GM23338 (cell line): Measurements from ENCODE around the gene KCTD1. TPM values are rescaled to one million over a fixed set of nuclear protein-coding genes. Genes with fewer than 3 reads are reported as not detected.

Source experiments
- ATAC-seq: fragments of 200-7000 bp; cut with Tn5 transposase; 3 replicates; pipeline ENCODE4 v1.9.1; 2020
- DNase-seq: peaks from one replicate; pipeline ENCODE4 v3.0.0-alpha.2; 2015; ENCODE audit warnings: low spot score
- H2AFZ ChIP-seq: fragments of 200-600 bp; sonication (generic); 2 replicates; pipeline ENCODE4 v1.8.0; 2016; ENCODE audit warnings: antibody characterized with exemption, mild to moderate bottlenecking, moderate library complexity
- H3F3A ChIP-seq: fragments of 200-600 bp; sonication (generic); replicated peaks from 2 replicates; pipeline ENCODE4 v1.8.0; 2017; ENCODE audit warnings: antibody characterized with exemption, mixed run types, low read depth
- H3K27ac ChIP-seq: fragments of 200-600 bp; sonication (generic); 2 replicates; pipeline ENCODE4 v1.6.1; 2016; ENCODE audit warnings: low read depth
- H3K27me3 ChIP-seq: fragments of 200-600 bp; sonication (generic); 2 replicates; pipeline ENCODE4 v1.8.0; 2016; ENCODE audit warnings: mild to moderate bottlenecking, mixed run types, moderate library complexity; ENCODE audit not compliant: insufficient read depth
- H3K36me3 ChIP-seq: fragments of 200-600 bp; sonication (generic); 2 replicates; pipeline ENCODE4 v1.8.0; 2016; ENCODE audit warnings: mild to moderate bottlenecking; ENCODE audit not compliant: insufficient read depth
- H3K4me1 ChIP-seq: fragments of 200-600 bp; sonication (generic); 2 replicates; pipeline ENCODE4 v1.8.0; 2016; ENCODE audit warnings: mild to moderate bottlenecking, moderate library complexity; ENCODE audit not compliant: insufficient read depth
- H3K4me2 ChIP-seq: fragments of 200-600 bp; sonication (generic); 2 replicates; pipeline ENCODE4 v1.7.1; 2017; ENCODE audit warnings: mixed run types
- H3K4me3 ChIP-seq: fragments of 200-600 bp; sonication (generic); 2 replicates; pipeline ENCODE4 v1.6.1; 2016; ENCODE audit warnings: mixed run types
- H3K79me2 ChIP-seq: fragments of 200-600 bp; sonication (generic); replicated peaks from 2 replicates; pipeline ENCODE4 v1.8.0; 2017; ENCODE audit warnings: mild to moderate bottlenecking; ENCODE audit not compliant: insufficient read depth
- H3K9me2 ChIP-seq: fragments of 200-600 bp; sonication (generic); 2 replicates; pipeline ENCODE4 v1.8.0; 2017; ENCODE audit not compliant: insufficient read depth
- H4K20me1 ChIP-seq: fragments of 200-600 bp; sonication (generic); replicated peaks from 2 replicates; pipeline ENCODE4 v1.8.0; 2017; ENCODE audit warnings: mild to moderate bottlenecking; ENCODE audit not compliant: insufficient read depth
- H3K27ac Mint-ChIP-seq: 2 replicates; pipeline ENCODE4 v1.8.0; 2020; ENCODE audit warnings: inconsistent platforms, mild to moderate bottlenecking, moderate library complexity, mixed read lengths
- H3K27me3 Mint-ChIP-seq: 3 replicates; pipeline ENCODE4 v1.8.0; 2022; ENCODE audit warnings: low read depth, mild to moderate bottlenecking, moderate library complexity, mixed read lengths, inconsistent platforms; ENCODE audit not compliant: insufficient read depth, poor library complexity
- H3K36me3 Mint-ChIP-seq: 3 replicates; pipeline ENCODE4 v1.8.0; 2021; ENCODE audit warnings: low read depth, mild to moderate bottlenecking, inconsistent platforms, moderate library complexity, mixed read lengths
- H3K4me1 Mint-ChIP-seq: 3 replicates; pipeline ENCODE4 v1.8.0; 2020; ENCODE audit warnings: mild to moderate bottlenecking, inconsistent platforms, mixed read lengths
- H3K4me3 Mint-ChIP-seq: 3 replicates; pipeline ENCODE4 v1.8.0; 2021; ENCODE audit warnings: moderate library complexity, mild to moderate bottlenecking, inconsistent platforms, mixed read lengths
- H3K9me3 Mint-ChIP-seq: 3 replicates; pipeline ENCODE4 v1.8.0; 2020; ENCODE audit warnings: moderate library complexity, mild to moderate bottlenecking, inconsistent platforms, mixed read lengths
- CREB1 ChIP-seq: fragments of 250-450 bp; sonication (Bioruptor Pico); IDR thresholded peaks from 2 replicates; pipeline ENCODE4 v1.5.0; 2020; ENCODE audit warnings: low read depth, mild to moderate bottlenecking, moderate library complexity
- EZH2 ChIP-seq: fragments of 200-600 bp; sonication (generic); IDR thresholded peaks from one replicate; pipeline ENCODE4 v1.8.0; 2017; ENCODE audit warnings: antibody characterized with exemption, mild to moderate bottlenecking, low read depth; ENCODE audit not compliant: unreplicated experiment
- EZH2phosphoT487 ChIP-seq: fragments of 200-600 bp; sonication (generic); IDR thresholded peaks from one replicate; pipeline ENCODE4 v1.8.1; 2018; ENCODE audit warnings: antibody characterized with exemption; ENCODE audit not compliant: unreplicated experiment
- JUNB ChIP-seq: IDR thresholded peaks from one replicate; pipeline ENCODE4 v1.6.1; 2016; ENCODE audit warnings: antibody characterized with exemption; ENCODE audit not compliant: unreplicated experiment
- NANOG ChIP-seq: IDR thresholded peaks from 2 replicates; pipeline ENCODE4 v1.6.1; 2016; ENCODE audit warnings: antibody characterized with exemption, borderline replicate concordance
- POLR2AphosphoS5 ChIP-seq: IDR thresholded peaks from 2 replicates; pipeline ENCODE4 v1.6.1; 2016; ENCODE audit warnings: antibody characterized with exemption, low read depth
- REST ChIP-seq: IDR thresholded peaks from one replicate; pipeline ENCODE4 v1.6.1; 2018; ENCODE audit warnings: antibody characterized with exemption; ENCODE audit not compliant: unreplicated experiment
- STAT1 ChIP-seq: IDR thresholded peaks from one replicate; pipeline ENCODE4 v1.6.1; 2016; ENCODE audit warnings: antibody characterized with exemption; ENCODE audit not compliant: unreplicated experiment
- ZNF114 ChIP-seq: fragments of 250-450 bp; sonication (Bioruptor Pico); IDR thresholded peaks from 2 replicates; pipeline ENCODE4 v1.5.0; 2020; ENCODE audit warnings: mild to moderate bottlenecking, moderate library complexity
- ZNF331 ChIP-seq: fragments of 250-450 bp; sonication (Bioruptor Pico); IDR thresholded peaks from 2 replicates; pipeline ENCODE4 v1.5.0; 2020; ENCODE audit warnings: low read depth, mild to moderate bottlenecking, moderate library complexity
- polyA plus RNA-seq: library from polyadenylated mRNA; unstranded; fragments of >200 nt; fragmentation: Nextera tagmentation; extraction: Ambion mirVana; gene quantifications from 2 replicates; pipeline ENCODE4 v1.2.1, GENCODE V29; 2016
- total RNA-seq: library from RNA; depleted of rRNA; stranded (reverse); fragments of >200 nt; shearing (Covaris generic); gene quantifications from 2 replicates; pipeline ENCODE4 v1.2.3, GENCODE V29; 2014
- TF ChIP-seq, protein P1 (sequence below): IDR thresholded peaks from 2 replicates; pipeline ENCODE4 v1.6.1; 2016; ENCODE audit warnings: antibody characterized with exemption
- TF ChIP-seq, protein P2 (sequence below), 2 experiments: fragments of 200-600 bp in 1 of 2; sonication (generic) in 1 of 2; conservative IDR thresholded peaks; 2 replicates each; pipeline versions ENCODE4 v1.5.1 to v1.6.1; 2016 to 2017; ENCODE audit warnings: antibody characterized with exemption in 2 of 2, low read depth in 2 of 2, mild to moderate bottlenecking in 2 of 2, moderate library complexity in 1 of 2
- TF ChIP-seq, protein P3 (sequence below): fragments of 250-450 bp; sonication (Bioruptor Pico); IDR thresholded peaks from 2 replicates; pipeline ENCODE4 v1.5.0; 2020; ENCODE audit warnings: mild to moderate bottlenecking, moderate library complexity

KCTD1 gene
- total and polyA plus RNA-seq, 2 experiments from 2014 or later = 7.1 to 20.5 TPM

DNA sequence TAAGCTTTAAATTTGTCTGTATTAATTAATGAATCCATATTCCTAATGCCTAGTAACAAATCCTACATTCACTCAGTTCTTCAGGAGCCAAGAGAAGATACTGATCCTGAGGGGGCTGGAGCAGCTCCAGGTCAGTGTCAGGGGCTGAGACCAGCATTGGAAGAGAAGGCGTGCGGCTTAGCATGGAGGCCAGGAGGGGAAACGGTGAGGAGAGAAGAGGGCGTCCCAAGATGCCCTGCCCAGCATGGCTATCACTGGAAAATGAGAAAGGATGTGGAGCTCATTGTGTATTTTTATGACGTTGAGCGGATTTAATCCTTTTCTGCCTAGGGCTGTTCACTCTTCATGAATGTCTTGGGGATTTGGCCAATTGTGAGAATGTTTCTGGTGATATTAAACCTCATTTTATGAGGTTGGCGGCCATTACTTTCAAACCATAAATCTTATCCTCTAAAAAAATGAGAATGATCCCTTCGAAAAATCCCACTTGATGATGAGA, 131.7 kb downstream of the KCTD1 start:
- Histone ChIP-seq H3K27me3 (no peaks in the 10 kb centered on the region), H3K79me2 (no peaks in the 10 kb centered on the region), H3K4me1 (peaks cover 33% of the 10 kb centered on the region), H3K4me3 (no peak overlapping the region), H2AFZ (peak overlapping the region; percentile 74), H3F3A (peaks cover 6% of the 10 kb centered on the region; the same call in 1 of the 2 replicates), H4K20me1 (no peaks in the 10 kb centered on the region), H3K27ac (no peak overlapping the region), H3K36me3 (peaks cover 2% of the 10 kb centered on the region), H3K4me2 (peak overlapping the region; percentile 67; the same call in 1 of the 2 replicates), H3K9me2 (peaks cover 13% of the 10 kb centered on the region)
- H3K4me1 Mint-ChIP-seq = peaks cover 2% of the 10 kb centered on the region
- peaks cover 9% of the 10 kb centered on the region for H3K27me3 Mint-ChIP-seq
- no peaks in the 10 kb centered on the region; the same call in 2 of the 3 replicates for H3K9me3 Mint-ChIP-seq
- no peak overlapping the region for H3K4me3 Mint-ChIP-seq
- no peaks in the 10 kb centered on the region for H3K36me3 Mint-ChIP-seq
- DNase-seq (no peak), ATAC-seq (no peak)
- TF ChIP-seq NANOG = no peak
- TF ChIP-seq ZNF114 = no peak
- no peak for TF ChIP-seq JUNB
- no peak for TF ChIP-seq STAT1
- no peak for TF ChIP-seq ZNF331
- TF ChIP-seq, protein P1, sequence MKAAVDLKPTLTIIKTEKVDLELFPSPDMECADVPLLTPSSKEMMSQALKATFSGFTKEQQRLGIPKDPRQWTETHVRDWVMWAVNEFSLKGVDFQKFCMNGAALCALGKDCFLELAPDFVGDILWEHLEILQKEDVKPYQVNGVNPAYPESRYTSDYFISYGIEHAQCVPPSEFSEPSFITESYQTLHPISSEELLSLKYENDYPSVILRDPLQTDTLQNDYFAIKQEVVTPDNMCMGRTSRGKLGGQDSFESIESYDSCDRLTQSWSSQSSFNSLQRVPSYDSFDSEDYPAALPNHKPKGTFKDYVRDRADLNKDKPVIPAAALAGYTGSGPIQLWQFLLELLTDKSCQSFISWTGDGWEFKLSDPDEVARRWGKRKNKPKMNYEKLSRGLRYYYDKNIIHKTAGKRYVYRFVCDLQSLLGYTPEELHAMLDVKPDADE = no peak
- TF ChIP-seq REST = no peak
- TF ChIP-seq, protein P2, sequence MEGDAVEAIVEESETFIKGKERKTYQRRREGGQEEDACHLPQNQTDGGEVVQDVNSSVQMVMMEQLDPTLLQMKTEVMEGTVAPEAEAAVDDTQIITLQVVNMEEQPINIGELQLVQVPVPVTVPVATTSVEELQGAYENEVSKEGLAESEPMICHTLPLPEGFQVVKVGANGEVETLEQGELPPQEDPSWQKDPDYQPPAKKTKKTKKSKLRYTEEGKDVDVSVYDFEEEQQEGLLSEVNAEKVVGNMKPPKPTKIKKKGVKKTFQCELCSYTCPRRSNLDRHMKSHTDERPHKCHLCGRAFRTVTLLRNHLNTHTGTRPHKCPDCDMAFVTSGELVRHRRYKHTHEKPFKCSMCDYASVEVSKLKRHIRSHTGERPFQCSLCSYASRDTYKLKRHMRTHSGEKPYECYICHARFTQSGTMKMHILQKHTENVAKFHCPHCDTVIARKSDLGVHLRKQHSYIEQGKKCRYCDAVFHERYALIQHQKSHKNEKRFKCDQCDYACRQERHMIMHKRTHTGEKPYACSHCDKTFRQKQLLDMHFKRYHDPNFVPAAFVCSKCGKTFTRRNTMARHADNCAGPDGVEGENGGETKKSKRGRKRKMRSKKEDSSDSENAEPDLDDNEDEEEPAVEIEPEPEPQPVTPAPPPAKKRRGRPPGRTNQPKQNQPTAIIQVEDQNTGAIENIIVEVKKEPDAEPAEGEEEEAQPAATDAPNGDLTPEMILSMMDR (conservative IDR thresholded peaks at IDR 0.05; ENCODE audit: low read depth in 2 of 2) = no peak
- no peak for TF ChIP-seq POLR2AphosphoS5
- TF ChIP-seq, protein P3, sequence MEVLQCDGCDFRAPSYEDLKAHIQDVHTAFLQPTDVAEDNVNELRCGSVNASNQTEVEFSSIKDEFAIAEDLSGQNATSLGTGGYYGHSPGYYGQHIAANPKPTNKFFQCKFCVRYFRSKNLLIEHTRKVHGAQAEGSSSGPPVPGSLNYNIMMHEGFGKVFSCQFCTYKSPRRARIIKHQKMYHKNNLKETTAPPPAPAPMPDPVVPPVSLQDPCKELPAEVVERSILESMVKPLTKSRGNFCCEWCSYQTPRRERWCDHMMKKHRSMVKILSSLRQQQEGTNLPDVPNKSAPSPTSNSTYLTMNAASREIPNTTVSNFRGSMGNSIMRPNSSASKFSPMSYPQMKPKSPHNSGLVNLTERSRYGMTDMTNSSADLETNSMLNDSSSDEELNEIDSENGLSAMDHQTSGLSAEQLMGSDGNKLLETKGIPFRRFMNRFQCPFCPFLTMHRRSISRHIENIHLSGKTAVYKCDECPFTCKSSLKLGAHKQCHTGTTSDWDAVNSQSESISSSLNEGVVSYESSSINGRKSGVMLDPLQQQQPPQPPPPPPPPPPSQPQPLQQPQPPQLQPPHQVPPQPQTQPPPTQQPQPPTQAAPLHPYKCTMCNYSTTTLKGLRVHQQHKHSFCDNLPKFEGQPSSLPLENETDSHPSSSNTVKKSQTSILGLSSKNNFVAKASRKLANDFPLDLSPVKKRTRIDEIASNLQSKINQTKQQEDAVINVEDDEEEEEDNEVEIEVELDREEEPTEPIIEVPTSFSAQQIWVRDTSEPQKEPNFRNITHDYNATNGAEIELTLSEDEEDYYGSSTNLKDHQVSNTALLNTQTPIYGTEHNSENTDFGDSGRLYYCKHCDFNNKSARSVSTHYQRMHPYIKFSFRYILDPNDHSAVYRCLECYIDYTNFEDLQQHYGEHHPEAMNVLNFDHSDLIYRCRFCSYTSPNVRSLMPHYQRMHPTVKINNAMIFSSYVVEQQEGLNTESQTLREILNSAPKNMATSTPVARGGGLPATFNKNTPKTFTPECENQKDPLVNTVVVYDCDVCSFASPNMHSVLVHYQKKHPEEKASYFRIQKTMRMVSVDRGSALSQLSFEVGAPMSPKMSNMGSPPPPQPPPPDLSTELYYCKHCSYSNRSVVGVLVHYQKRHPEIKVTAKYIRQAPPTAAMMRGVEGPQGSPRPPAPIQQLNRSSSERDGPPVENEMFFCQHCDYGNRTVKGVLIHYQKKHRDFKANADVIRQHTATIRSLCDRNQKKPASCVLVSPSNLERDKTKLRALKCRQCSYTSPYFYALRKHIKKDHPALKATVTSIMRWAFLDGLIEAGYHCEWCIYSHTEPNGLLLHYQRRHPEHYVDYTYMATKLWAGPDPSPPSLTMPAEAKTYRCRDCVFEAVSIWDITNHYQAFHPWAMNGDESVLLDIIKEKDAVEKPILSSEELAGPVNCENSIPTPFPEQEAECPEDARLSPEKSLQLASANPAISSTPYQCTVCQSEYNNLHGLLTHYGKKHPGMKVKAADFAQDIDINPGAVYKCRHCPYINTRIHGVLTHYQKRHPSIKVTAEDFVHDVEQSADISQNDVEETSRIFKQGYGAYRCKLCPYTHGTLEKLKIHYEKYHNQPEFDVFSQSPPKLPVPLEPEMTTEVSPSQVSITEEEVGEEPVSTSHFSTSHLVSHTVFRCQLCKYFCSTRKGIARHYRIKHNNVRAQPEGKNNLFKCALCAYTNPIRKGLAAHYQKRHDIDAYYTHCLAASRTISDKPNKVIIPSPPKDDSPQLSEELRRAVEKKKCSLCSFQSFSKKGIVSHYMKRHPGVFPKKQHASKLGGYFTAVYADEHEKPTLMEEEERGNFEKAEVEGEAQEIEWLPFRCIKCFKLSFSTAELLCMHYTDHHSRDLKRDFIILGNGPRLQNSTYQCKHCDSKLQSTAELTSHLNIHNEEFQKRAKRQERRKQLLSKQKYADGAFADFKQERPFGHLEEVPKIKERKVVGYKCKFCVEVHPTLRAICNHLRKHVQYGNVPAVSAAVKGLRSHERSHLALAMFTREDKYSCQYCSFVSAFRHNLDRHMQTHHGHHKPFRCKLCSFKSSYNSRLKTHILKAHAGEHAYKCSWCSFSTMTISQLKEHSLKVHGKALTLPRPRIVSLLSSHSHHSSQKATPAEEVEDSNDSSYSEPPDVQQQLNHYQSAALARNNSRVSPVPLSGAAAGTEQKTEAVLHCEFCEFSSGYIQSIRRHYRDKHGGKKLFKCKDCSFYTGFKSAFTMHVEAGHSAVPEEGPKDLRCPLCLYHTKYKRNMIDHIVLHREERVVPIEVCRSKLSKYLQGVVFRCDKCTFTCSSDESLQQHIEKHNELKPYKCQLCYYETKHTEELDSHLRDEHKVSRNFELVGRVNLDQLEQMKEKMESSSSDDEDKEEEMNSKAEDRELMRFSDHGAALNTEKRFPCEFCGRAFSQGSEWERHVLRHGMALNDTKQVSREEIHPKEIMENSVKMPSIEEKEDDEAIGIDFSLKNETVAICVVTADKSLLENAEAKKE (CRISPR knock-in tag) = no peak
- no peak for TF ChIP-seq EZH2phosphoT487
- no peak for TF ChIP-seq CREB1
- TF ChIP-seq EZH2 = no peak
- no peak overlapping the region for H3K27ac Mint-ChIP-seq
